AG09319 (cell line): Measurements from ENCODE around the gene KCNAB3.

Experiments used
- DNase-seq: peaks from one replicate; pipeline ENCODE4 v3.0.0-alpha.2; 2010; ENCODE audit warnings: low read depth; ENCODE audit errors: extremely low read depth
- CTCF ChIP-seq: IDR thresholded peaks from 2 replicates; pipeline ENCODE4 v1.5.1; 2011; ENCODE audit warnings: low read depth, mild to moderate bottlenecking, inconsistent platforms, low read length, moderate library complexity

Gene KCNAB3

DNA sequence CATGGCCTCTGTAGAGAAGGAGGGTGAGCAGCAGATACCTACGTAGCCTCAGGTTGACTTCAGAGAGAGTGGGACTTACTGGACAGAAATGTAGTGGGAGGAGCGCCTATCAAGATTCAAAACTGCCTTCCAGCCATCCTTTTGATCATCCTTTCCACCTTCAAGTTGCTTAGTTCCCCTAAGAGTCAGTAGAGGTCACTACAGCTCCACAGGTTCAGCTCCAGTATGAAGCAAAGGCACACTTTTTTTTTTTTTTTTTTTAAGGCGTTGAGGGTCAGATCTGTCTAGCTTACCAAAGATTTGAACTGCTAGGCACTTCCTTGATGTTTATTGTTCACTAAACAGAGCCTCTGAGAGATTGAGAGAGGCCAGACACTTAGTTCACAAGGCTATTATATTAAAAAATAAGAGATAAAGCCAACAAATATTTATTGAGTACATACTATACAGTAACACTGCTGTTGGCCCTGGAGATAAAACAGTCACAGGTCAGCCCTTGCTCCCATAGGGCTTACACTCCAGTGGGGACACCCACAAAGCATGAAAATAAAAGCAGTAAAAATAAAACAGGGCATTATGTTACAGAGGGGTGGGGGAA is 16.6 kb downstream of the KCNAB3 start:
- DNase-seq: peak; percentile 56
- peak; percentile 76 for TF ChIP-seq CTCF

DNA sequence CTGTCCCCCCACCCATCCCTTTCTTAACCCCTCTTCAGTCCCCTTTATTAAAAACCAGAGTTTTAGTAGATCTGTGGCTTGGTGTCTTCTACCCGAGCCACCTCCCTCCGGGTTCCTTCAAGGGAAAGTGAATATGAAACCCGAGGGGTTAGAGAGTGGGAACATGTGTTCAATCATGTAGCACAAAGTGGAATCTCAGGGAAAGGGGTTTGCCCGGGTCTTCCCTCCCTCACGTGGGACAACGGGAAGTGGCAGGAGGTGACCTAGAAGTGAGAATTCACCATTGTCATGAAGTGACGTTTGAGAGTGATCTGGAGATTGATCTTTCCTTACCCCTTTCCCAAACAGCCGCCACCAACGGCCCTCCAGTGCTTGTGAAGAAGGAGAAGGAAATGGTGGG is 18.5 kb downstream of the KCNAB3 start:
- TF ChIP-seq CTCF: no peak
- DNase-seq: no peak

- DNase-seq: no peak
- TF ChIP-seq CTCF: no peak
Measured at GRCh38 chr17:7910711-7911110, 18.9 kb downstream of the KCNAB3 start.

DNA sequence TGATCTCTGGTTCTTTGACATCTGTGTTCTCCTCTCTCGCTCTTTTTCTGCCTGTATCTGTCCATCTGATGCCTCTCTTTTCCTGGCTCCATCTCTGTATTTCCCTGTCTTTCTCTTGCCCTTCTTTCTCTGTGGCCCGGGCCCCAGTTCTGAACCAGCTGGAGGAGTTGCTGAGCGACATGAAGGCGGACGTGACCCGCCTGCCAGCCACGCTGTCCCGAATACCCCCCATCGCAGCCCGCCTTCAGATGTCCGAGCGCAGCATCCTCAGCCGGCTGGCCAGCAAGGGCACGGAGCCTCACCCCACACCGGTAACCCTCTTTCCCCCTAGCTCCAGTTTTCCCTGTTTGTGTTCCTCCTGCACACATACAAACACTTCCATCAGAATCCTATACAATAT is 19.4 kb downstream of the KCNAB3 start:
- no peak for DNase-seq

GRCh38 chr17:7909089-7909488 is 20.6 kb downstream of the KCNAB3 start:
- no peak for TF ChIP-seq CTCF
- no peak for DNase-seq

More for the DNA sequence above, 19.4 kb downstream of the KCNAB3 start:
- no peak for TF ChIP-seq CTCF

- no peak for DNase-seq
- TF ChIP-seq CTCF: no peak
Measured at GRCh38 chr17:7903154-7904103, 26.2 kb downstream of the KCNAB3 start.

GRCh38 chr17:7897773-7898172 is 31.9 kb downstream of the KCNAB3 start:
- no peak for DNase-seq
- peak; percentile 43 for TF ChIP-seq CTCF
